HL-60 (cell line): ENCODE measurements around the gene IGSF23.
"Not testable (repeated sequence)": the region's sequence is repeated elsewhere in the genome, so short reads cannot be mapped to it uniquely, and the experiment has no call there.

Experiments
- CTCF ChIP-seq: IDR thresholded peaks from one replicate; pipeline ENCODE4 v1.5.1; 2011; ENCODE audit warnings: low read length, control low read depth, inconsistent platforms; ENCODE audit not compliant: insufficient read depth
- GABPA ChIP-seq: IDR thresholded peaks from 2 replicates; pipeline ENCODE4 v1.6.1; 2012; ENCODE audit warnings: low read depth
- POLR2AphosphoS5 ChIP-seq: IDR thresholded peaks from 2 replicates; pipeline ENCODE4 v1.6.1; 2012; ENCODE audit warnings: low read depth
- REST ChIP-seq: IDR thresholded peaks from 2 replicates; pipeline ENCODE4 v1.6.1; 2012; ENCODE audit warnings: low read depth; ENCODE audit not compliant: insufficient replicate concordance
- SPI1 ChIP-seq: IDR thresholded peaks from 2 replicates; pipeline ENCODE4 v1.6.1; 2012; ENCODE audit warnings: low read depth, mild to moderate bottlenecking, borderline replicate concordance

GRCh38 chr19:44625637-44626036 is 12.3 kb downstream of the IGSF23 start:
- not testable (repeated sequence) for TF ChIP-seq CTCF, POLR2AphosphoS5, REST, SPI1, GABPA
